ENCODE measurements around the gene PRDM8. TPM values are rescaled to one million over a fixed set of nuclear protein-coding genes. Genes with fewer than 3 reads are reported as not detected.

PRDM8 gene
- total RNA-seq, 1 donor from 2014 or later = 1.0 TPM

DNA sequence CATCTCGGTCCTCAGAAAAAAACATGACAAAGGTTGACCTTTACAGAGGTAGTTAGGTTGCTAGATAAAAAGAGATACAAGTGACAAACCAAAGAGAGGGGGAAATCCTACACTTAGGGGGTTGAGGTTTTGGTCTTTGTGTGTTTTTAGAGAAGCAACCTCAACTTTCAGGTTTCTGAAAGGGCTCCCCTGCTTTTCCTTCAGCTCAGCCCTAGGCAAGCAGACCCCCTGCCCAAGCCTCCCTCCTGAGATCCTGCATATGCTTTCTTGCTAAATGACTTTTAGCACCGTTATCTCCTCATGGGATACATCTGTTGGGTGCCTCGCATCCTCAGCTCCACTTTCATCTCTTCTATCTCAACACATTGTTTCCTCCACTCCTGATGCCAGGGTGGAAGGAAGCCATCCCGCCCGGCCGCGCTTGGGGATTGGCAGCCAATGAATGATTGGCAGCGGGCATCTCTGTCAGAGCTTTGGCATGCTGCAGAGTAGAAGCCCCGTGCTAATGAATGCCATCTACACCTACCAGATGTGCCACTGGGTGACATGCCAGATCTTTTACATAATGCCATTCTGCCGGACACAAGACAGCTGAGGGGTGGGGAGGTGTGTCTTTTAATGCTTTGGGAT lies 15.0 kb upstream of the PRDM8 start:
- no peak for DNase-seq
- intact Hi-C loops (cut with micrococcal nuclease) = loop anchor here (5.0 kb wide), 1 partner anchor 35 kb away; no protein-coding TSS in a partner anchor
- ATAC-seq = no peak

DNA sequence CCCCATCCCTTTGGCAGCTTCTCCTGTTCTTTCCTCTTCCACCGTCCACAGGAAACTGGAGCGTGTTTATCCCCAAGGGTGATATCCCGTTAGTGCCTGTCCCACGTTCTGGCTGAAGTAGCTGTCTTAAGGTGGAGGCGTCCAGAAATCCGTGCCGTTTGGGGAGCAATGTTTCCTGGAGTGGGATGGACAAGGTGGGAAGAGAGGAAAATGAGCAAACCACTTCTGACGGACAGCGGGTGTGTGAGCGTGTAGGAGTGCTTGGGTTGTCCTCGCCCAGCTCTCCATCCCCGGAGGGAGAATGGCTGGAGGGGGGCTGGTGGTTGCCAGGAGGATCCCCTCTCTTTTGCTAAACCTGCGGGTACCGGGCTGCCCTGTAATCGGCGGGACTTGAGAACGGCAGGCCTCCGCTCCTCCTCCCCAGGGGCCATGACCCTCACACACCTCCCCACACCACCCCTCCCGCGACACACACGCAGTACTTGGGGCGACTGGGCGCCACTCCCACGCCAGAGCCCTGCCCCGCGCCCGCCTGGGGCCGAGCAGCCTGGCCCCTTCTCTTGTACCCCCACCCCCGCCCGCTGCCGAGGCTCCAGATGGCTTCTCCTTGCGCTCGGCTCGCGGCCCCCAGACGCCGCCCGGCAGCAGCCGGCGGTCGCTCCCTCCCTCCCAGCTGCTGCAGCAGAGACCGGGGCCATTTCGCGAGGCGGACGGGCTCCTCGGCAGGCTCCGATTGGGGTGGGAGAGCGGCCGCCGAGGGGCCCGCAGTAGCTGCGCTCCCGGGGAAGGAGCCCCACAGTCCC lies 13.9 kb upstream of the PRDM8 start:
- ATAC-seq = peak; percentile 69
- peak; percentile 63 for DNase-seq
- intact Hi-C loops (cut with micrococcal nuclease) = loop anchor here (5.0 kb wide), 1 partner anchor 34 kb away; no protein-coding TSS in a partner anchor

DNA sequence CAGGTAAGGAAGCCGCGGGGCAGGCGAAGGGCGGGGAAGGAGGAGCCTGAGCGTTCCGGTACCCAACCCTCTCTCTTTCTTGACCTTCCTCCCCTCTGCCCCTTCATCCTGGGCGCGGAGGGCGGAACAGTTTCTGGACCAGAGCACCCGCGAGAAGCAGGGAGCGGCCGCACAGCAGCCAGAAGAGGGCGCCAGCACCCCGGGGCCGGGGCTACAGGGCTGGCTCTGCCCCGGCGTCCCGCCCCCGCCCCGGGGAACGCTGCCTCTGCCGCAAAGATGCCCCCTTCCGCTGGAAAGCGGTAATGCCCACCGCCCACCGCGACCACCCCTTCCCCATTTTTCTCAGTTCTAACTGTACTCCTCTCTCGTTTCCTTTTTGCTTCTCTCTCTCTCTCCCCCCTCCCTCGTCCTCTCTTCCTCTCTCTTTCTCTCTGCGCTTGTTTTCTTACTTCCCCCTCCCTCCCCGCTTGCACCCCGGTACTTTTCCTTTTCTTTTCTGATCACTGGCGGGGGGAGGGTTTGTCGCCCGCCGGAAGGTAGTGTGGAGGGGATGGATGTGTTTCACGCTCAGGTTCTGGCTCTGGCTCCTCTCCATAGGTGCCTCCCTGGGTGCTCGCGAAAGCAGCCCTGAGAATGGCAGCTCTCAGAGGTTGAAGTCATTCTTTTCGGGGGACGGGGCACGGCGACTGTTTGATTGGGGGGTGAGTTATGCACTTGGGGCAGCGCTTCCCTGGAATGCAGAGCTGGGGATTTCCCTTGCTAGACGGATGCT lies 13.1 kb upstream of the PRDM8 start:
- ATAC-seq (peak; percentile 98), DNase-seq (peak; percentile 94)
- intact Hi-C loops (cut with micrococcal nuclease) = loop anchor here (5.0 kb wide), 1 partner anchor 33 kb away; no protein-coding TSS in a partner anchor

DNA sequence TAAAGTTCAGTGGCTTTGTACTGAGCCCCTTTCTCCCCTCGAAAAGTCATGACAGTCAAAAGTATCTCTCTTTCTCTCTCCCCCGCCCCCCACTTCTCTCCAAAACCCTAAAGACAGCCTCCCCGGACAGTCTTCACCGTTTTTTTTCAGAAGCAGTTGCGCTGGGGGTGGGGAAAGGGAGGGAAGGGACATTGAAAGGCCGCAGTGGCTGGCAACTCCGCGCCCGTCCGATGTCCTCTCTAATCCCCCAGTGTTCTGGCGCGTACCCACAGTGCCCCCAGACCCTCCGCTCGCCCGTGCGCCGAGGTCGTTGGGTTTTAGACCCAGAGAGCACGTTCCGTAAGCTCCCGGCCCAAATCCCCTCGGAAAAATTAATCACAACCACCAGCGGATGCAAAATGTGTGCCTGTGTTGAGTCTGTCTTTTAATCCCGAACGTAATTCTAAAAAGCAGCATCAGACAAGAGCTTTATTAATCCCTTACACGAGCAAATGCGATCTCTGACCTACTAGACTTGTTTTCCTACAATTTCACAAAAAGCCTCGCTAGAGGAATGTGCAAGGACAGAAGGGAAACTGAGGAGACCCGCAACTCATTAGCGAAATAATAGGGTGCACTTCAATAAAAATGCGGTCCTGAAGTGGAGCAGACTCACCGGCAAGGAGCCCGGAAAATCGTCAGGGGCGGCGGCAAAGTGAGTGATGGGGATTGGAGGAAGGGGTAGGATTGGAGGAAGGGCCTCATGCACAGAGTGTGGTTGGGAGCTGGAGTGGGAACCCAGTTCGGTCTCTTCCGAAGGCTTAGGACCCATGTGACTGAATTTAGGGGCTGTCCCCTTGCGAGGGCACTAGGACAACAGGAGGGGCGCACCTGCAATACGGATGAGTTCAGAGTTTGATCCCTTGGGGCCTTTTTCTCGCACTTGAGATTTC lies 12.2 kb upstream of the PRDM8 start:
- intact Hi-C loops (cut with micrococcal nuclease) = loop anchor here (5.0 kb wide), 1 partner anchor 32 kb away; no protein-coding TSS in a partner anchor
- peak; percentile 3 for ATAC-seq
- DNase-seq = no peak

DNA sequence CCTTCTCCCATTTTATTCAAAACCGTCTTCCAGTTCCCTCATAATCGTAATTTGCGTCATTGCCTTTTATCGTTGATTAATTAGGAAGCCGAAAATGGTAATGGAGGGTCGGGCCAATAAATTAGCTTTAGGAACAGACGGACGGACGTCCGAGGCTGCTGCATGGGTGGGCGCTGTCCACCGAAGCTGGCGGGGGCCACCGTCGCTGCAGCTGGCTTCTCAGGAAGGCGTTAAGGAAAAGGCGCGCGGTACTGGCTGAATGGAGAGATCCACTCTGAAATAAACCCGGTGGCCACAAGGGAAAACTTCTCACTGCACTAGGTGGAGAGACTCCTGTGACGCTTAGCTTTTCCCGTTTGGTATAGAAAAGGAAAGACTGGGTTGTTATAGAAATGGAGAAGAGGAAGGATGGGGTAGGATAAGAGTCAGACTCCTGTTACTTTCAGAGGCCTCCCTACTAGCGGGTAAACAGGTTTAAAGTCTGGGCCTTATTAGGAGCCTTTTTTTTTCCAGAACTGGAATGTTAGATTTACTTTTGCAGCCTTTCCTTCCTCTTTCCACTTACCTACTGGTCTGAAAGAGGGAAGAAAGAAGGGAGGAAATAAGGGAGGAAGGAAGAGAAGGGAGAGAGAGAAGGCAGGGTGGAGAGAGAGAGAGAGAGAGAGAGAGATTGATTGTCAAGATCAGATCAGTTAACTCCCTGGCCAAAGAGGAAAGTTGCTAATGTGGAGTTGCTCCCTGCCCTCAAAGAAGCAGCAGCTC lies 11.3 kb upstream of the PRDM8 start:
- intact Hi-C loops (cut with micrococcal nuclease) = no loop called here
- no peak for ATAC-seq
- no peak for DNase-seq

DNA sequence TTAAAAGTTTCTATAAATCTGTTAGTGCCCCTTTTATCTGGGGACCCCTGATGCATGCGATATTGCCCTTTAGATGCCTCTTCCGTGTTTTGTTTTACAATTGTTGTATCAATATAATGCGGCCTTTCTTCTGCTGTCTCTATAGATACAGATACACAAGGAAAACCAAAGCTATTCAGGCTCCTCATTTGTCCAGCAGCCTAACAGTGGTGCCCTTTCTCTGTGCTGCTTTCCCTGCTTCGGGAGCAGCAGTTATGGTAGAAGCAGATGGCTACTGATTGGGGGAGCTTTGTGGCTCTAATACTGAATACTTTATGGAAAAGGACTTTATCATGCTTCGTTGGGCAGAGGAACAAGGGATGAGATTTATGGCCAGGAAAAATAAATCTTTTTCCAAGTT lies 10.6 kb upstream of the PRDM8 start:
- intact Hi-C loops (cut with micrococcal nuclease) = no loop called here
- ATAC-seq = no peak
- DNase-seq = no peak

DNA sequence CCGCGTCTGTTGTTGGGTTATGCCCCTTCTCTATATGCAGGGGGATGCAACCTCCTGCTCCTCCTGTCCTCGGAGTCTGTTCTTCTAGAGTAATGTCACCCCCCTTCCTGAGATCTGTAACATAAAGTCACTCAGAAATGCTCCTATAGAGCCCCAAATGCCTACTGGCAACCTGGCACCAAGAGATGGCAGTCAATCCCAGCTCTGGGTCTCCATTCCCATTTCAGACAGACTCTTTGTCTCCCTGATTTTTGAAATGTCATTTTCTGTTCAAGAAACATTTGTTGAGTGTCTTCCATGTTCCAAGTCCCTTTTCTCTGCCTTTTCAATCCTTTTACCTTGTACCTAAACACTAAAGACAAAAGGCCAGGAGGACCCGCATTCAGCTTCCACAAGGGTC lies 9.6 kb upstream of the PRDM8 start:
- intact Hi-C loops (cut with micrococcal nuclease) = no loop called here
- DNase-seq (no peak), ATAC-seq (no peak)

DNA sequence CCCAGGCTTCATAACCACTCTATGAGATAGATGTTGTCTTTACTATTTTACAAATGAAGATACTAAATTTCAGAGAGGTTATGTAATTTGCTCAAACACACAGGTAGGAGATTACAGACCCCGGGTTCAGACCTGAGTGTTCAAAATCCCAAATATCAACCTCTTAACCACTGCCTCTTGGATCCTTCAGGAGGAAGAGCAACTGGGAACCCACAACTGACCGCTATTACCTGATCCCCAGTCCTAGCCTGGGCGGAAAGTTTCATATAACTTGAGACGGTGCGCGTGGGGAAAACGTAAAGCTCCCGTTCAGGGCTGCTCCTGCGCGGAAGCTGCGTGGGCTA lies 8.9 kb upstream of the PRDM8 start:
- no peak for ATAC-seq
- intact Hi-C loops (cut with micrococcal nuclease) = no loop called here
- no peak for DNase-seq

DNA sequence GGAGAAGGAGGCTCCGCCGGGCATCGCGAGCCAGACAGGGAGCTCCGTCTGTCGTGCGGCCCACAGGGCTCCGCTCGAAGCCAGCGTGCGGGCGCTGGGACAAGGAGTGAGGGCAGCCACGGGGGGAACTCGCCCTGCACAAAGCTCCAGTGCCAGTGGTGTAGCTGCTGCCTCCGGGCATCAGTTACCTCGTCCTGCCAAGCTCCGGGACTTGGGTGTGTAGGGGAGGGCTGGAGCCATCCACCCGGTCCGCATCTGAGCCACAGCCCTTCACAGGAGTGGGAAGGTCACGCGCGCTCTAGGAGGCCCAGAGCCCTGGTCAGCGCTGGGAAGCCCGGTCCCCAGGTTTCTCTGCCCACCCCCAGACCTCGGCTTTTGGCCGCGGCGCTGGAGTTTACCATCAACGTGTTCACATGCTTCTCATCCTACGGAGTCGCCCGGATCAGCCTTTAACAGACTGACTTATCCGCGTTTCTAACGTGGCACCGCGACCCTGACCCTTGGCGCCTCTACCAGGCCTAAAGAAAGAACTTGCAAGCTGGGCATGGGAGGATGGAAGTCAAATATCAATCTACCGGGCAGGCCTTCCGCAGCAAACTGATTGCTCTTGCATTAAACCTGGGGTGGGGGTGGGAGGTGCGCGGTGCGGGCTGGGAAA lies 8.4 kb upstream of the PRDM8 start:
- intact Hi-C loops (cut with micrococcal nuclease) = no loop called here
- DNase-seq = no peak
- ATAC-seq = no peak

GRCh38 chr4:80189581-80189955 lies 7.7 kb upstream of the PRDM8 start:
- intact Hi-C loops (cut with micrococcal nuclease) = no loop called here
- ATAC-seq (no peak), DNase-seq (no peak)

- ATAC-seq = peak; percentile 65
- intact Hi-C loops (cut with micrococcal nuclease) = no loop called here
- DNase-seq = peak; percentile 53
These were observed 7.2 kb upstream of the PRDM8 start for GRCh38 chr4:80189956-80190677.

GRCh38 chr4:80192252-80192866 lies 4.9 kb upstream of the PRDM8 start:
- ATAC-seq = no peak
- intact Hi-C loops (cut with micrococcal nuclease) = no loop called here
- DNase-seq = no peak

- intact Hi-C loops (cut with micrococcal nuclease) = no loop called here
- DNase-seq (no peak), ATAC-seq (no peak)
These were observed 4.4 kb upstream of the PRDM8 start for GRCh38 chr4:80192937-80193336.

DNA sequence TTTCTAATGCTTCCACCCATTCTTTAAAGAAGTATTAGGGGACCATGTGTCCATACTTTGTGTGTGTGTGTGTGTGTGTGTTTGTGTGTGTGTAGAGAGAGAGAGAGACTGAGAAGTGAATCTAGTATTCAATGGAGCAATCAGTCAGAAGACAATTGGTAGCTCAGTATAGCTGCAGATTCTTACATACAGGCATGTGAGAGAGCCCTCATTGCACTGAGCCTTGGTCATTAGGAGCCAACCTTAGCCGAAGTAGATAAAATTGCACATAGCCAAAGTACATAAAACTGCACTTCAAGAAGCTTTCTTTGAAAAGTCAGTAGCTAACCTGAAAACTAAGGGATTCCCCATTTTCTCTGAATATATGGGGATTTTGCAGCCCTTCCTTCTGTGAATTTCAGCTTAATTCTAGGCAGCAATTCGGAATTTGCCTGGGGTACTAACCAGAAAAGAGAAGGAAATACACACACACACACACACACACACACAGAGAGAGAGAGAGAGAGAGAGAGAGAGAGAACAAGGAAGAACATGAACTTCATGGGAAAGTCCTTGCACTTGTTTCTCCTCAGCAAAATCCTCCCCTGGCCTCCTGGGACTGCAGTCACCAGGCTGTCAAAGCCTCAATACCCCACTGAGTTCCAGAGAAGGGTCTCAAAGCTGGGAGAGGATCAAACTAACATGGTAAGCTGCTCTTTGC lies 1.7 kb upstream of the PRDM8 start:
- DNase-seq (no peak), ATAC-seq (no peak)
- intact Hi-C loops (cut with micrococcal nuclease) = no loop called here

DNA sequence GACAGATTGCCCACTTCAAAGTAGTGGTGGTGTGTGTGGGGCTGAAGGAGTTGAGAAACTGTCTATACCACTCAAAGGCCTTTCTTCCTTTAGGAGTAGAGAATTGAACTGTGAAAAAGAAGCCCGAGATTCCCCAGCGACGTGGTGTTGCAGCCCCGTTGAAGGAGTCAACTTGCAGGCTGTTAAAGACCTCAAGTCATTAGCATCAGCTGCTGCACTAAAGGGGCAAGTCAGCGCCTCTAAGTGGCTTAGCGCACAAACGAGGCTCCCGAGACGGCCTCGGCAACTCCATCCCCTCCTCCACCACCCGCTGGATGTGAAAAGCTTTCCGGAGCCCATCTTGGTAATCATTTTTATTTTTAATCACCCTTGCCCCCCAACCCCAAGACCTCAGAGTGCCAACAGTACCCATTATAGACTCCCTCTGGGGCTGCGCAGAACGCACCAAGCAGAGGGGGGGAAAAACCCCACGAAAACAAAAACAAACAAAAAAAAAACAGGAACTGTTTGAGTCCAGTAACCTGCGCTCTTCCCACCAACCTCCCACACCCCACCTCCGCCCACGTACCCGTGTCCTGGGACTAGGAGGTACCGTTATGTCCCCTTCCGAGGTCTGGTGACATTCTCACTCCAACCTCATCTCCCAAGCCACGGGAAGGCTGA lies 913 bp upstream of the PRDM8 start:
- no peak for DNase-seq
- intact Hi-C loops (cut with micrococcal nuclease) = no loop called here
- no peak for ATAC-seq

Data from left ventricle myocardium superior (tissue), 1 donor.